Right lobe of liver (tissue), 4 donors: Measurements from ENCODE around the gene SNX9.

Experiments used
- POLR2A ChIP-seq: fragments of 450-650 bp; IDR thresholded peaks from one replicate; pipeline ENCODE4 v1.6.1; 2017; ENCODE audit warnings: antibody characterized with exemption, mild to moderate bottlenecking
- TF ChIP-seq, protein P1 (sequence below), 4 donors: fragments of 200-600 bp in 3 of 4; fragments of 450-650 bp in 1 of 4; IDR thresholded peaks; one replicate each; pipeline versions ENCODE4 v1.5.1 to v1.8.0; 2016 to 2022; ENCODE audit warnings: antibody characterized with exemption in 4 of 4, mild to moderate bottlenecking in 2 of 4
- donor health status: DM: no; HTN: no; CAD: no.
- donor health status: DM: no; HTN: no; CAD: no.
- donor health status: DM: no; HTN: yes; CAD: no.

- TF ChIP-seq, protein P1, sequence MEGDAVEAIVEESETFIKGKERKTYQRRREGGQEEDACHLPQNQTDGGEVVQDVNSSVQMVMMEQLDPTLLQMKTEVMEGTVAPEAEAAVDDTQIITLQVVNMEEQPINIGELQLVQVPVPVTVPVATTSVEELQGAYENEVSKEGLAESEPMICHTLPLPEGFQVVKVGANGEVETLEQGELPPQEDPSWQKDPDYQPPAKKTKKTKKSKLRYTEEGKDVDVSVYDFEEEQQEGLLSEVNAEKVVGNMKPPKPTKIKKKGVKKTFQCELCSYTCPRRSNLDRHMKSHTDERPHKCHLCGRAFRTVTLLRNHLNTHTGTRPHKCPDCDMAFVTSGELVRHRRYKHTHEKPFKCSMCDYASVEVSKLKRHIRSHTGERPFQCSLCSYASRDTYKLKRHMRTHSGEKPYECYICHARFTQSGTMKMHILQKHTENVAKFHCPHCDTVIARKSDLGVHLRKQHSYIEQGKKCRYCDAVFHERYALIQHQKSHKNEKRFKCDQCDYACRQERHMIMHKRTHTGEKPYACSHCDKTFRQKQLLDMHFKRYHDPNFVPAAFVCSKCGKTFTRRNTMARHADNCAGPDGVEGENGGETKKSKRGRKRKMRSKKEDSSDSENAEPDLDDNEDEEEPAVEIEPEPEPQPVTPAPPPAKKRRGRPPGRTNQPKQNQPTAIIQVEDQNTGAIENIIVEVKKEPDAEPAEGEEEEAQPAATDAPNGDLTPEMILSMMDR (IDR thresholded peaks at IDR 0.05), result no peak
- no peak for TF ChIP-seq POLR2A
Measured at GRCh38 chr6:157927011-157927410, 104.0 kb downstream of the SNX9 start.
